Measurements from ENCODE around the gene LBHD1.
"Not testable (repeated sequence)": the region's sequence is repeated elsewhere in the genome, so short reads cannot be mapped to it uniquely, and the experiment has no call there.

LBHD1 gene

DNA sequence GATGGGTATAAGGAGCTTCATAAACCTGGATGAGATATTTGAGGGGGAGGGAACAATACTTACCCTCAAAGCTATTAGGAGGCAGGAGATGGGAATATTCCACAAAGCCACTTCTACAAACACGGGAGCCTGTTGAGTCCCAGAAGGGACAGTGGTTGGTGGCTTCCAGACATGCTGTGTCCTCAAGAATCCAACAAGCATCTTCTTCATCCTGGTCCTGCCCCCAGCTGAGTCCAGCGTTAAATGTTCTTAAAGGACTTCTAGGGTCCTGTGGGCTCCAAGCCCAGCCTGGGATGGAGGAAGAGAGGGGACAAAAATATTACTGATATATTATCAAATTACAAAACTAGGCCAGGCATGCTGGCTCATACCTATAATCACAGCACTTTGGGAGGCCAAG is 4.6 kb downstream of the LBHD1 start:
- in situ Hi-C loops (cut with MboI; ENCODE audit: low pct_unique_long_range_greater_than_20kb, low sequenced_read_pairs), result no loop called here
- DNase-seq, result no peak

DNA sequence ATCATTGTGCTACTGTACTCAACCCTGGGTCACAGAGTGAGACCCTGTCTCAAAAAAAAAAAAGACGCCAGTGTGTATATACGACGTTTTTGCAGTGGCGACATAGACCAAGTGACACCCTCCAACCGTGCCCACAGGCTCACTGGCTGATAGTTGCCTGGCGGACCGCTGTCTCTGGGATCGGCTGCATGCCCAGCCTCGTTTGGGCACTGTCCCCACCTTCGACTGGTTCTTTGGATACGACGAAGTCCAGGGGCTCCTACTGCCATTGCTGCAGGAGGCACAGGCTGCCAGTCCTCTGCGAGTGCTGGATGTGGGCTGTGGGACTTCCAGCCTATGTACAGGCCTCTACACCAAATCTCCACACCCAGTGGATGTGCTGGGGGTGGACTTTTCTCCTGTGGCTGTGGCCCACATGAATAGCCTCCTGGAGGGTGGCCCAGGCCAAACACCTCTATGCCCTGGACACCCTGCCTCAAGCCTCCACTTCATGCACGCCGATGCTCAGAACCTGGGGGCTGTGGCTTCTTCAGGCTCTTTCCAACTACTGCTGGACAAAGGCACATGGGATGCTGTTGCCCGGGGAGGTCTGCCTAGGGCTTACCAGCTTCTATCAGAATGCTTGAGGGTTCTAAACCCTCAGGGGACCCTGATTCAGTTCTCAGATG is 5.7 kb downstream of the LBHD1 start:
- no peak for DNase-seq
- in situ Hi-C loops (cut with MboI; ENCODE audit: low pct_unique_long_range_greater_than_20kb, low sequenced_read_pairs), result no loop called here

DNA sequence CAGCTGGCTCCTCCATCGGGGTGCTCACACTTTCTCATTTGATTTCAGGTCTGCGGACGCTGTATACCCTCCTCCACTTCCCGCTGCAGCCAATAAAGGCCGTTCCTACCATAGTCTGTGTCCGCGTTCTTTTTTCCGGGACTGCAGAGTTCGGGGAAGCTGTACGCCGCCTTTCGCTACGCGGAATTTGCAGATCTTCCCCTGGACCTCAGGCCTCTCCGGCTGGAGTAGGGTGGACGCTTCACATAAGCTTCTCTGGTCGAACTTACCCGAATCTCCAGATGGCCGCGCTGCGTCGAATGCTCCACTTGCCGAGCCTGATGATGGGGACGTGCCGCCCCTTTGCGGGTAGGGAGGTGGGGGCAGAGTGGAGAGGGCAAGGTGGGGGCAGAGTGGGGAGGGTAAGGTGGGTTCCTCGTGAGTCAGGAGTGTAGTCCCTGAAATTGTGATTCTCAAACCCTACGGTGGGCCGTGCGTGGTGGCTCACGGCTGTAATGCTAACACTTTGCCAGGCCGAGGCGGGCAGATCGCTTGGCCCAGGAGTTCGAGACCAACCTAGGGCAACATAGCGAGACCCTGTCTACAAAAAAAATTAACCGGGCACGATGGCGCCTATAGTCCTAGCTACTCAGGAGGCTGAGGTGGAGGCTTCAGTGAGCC is 6.3 kb downstream of the LBHD1 start:
- in situ Hi-C loops (cut with MboI; ENCODE audit: low pct_unique_long_range_greater_than_20kb, low sequenced_read_pairs), result no loop called here

DNA sequence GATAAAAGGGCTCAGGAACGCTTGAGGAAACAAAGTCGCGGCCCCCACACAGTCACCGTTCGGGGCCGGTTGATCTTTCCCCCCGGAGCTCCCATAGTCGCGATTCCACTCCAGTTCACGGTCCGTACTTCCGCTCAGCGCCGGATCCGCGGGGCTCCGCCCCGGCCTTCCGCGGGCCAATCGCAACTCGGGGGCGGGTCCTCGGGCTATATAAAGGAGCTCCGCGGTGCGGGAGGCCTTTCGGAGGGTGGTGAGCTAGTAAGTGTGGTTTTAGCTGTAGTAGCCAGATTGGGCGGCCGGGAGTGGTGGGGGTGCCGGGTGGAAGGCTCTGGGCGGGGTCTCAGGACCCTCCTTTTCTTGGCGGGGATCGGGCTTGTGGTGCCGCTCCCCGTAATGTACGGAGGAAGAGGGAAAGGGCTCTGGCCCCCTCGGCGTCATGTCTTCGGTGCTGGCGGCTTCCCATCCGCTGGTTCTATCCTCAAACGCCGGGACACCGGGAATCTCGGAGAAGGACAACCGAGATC is 6.9 kb downstream of the LBHD1 start, which contains the start of the genes C11orf98 and CSKMT:
Gene C11orf98 (minus strand): TSS at position 136 of the 524 bp plus-strand sequence. CDS start 41 bp downstream, at position 95.
Gene CSKMT (plus strand): TSS at position 238 of the 524 bp plus-strand sequence. CDS start 568 bp downstream, outside the sequence.
- in situ Hi-C loops (cut with MboI; ENCODE audit: low pct_unique_long_range_greater_than_20kb, low sequenced_read_pairs), result no loop called here
- DNase-seq, result peak; percentile 95

More for the DNA sequence above, 6.3 kb downstream of the LBHD1 start:
- peak; percentile 38 for DNase-seq

DNA sequence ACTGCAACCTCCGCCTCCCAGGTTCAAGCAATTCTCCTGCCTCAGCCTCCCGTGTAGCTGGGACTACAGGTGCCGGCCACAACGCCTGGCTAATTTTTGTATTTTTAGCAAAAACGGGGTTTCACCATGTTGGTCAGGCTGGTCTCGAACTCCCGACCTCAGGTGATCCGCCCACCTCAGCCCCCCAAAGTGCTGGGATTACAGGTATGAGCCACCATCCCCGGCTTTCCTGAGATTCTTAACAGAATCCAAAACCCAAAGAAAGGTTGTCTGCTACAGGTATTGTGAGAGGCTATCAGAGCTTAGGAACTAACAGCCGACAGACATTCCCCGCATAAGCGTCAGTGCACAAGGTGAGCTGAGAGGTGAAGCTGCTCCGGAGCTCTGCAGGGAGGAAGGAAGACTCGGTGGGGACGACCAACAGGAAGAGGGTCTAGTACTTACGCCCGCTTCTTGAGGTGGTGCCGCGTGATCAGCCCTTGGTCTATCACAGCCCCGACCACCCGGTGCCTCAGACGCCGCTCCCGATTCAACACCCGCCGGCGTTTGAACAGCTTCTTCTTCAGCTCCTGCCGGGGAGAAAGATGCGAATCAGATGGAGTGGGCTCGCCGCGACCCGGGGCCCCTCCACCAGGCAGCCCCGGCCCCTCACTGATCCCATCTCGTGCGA is 7.5 kb downstream of the LBHD1 start:
- no peak for DNase-seq

DNA sequence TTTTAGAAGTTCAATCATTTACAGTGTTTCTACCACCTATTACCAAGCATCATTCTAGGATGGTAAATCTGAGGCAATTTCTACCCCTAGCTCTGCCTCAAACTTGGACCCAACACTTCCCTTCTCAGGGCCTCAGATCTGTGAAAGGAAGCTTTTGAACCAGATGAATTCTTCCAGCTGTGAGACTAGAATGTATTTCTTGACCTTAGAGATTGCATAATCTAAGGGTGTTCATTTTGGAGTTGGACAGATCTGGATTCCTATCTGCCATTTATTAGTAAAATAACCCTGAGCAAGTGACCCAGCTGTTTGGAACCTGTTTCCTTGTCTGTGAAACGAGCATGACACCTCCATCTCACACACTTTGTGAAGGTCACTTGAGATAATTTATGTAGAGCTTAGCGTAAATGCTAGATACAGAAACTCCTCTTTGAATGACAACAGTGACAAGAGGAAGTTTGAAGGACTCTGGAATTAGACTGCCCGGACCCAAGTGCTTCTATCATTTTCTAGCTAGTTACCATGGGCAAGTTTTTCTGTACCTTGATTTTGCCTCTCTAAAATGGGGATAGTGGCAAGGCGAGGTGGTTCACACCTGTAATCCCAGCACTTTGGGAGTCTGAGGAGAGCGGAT is 15.2 kb downstream of the LBHD1 start:
- in situ Hi-C loops (cut with MboI; ENCODE audit: low pct_unique_long_range_greater_than_20kb, low sequenced_read_pairs), result no loop called here
- DNase-seq, result no peak

More for the DNA sequence above, 7.5 kb downstream of the LBHD1 start:
- in situ Hi-C loops (cut with MboI; ENCODE audit: low pct_unique_long_range_greater_than_20kb, low sequenced_read_pairs), result no loop called here

DNA sequence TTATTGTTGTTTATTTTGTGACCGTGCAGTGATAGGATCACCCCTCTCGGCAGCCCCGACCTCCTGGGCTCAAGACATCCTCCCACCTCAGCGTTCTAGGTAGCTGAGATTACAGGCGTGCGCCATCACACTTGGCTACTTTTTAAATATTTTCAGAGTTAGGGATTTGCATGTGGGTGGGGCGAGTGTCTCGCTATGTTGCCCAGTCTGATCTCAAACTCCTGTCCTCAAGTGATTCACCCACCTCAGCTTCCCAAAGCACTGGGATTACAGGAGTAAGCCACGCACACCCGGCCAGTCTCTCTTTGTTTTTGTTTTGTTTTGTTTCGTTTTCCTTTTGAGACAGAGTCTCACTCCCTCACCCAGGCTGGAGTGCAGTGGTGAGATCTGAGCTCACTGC is 17.8 kb downstream of the LBHD1 start:
- in situ Hi-C loops (cut with MboI; ENCODE audit: low pct_unique_long_range_greater_than_20kb, low sequenced_read_pairs), result no loop called here

DNA sequence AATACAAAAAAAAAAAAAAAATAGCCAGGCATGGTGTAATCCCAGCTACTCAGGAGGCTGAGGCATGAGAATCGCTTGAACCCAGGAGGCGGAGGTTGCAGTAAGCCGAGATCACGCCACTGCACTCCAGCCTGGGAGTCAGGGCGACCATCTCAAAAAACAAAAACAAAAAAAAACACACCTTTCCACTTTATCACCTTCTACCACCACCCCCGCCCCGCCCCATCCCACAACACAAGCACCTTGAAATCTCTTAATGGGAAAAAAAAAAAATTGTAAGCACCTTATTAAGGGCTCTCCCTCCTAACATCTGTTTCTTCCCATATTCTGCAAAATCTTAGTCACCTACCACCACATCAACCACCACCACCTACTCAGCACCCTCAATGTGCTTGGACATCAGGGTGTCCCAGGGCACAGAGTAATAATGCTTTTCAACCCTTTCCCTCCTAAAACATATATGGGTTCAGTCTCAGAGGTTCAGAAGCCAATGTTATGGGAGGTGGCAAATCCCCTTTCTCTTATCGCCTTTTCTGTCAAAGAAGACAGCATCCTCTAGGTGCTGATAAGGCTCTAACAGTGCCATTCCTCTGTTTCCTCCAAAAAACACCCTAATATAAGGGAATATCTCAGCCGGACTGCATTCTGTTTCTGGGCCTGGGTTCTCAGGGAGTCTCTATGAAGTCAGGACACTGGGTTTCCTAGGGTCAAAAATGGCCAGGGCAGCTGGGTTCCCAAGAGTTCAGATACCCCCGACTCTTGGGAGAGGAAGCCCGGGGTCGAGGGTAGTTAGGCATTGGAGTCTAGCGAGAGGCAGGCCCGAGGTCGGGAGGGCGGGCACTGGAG is 19.7 kb downstream of the LBHD1 start:
- in situ Hi-C loops (cut with MboI; ENCODE audit: low pct_unique_long_range_greater_than_20kb, low sequenced_read_pairs), result no loop called here
- DNase-seq, result no peak

More for the DNA sequence above, 17.8 kb downstream of the LBHD1 start:
- no peak for DNase-seq

DNA sequence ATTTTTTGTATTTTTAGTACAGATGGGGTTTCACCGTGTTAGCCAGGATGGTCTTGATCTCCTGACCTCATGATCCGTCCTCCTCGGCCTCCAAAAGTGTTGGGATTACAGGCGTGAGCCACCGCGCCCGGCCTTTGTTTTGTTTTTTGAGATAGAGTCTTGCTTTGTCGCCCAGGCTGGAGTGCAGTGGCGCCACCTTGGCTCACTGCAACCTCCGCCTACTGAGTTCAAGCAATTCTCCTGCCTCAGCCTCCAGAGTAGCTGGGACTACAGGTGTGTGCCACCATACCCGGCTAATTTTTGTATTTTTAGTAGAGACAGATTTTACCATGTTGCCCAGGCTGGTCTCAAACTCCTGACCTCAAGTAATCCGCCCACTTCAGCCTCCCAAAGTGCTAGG is 21.8 kb downstream of the LBHD1 start:
- DNase-seq; in situ Hi-C loops (cut with MboI; ENCODE audit: low pct_unique_long_range_greater_than_20kb, low sequenced_read_pairs): not testable (repeated sequence)

DNA sequence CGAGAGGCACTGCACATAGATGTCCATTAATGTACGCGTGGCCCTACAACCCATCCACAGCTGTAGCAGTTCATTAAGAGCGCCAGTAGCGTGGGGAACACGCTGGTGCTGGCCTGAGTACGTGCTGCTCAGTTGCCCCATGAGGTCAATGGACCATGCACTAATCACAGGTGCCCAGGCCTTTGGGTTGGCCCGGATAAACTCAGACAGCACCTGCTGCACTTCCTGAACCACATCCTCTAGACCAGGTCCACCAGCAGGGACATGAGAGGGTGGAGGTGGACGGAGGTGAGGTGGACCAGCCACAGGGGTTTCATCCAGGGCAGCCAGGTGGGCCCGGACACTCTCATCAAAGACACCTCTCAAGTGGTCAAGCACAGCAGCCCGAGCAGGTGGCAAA is 22.6 kb downstream of the LBHD1 start:
- in situ Hi-C loops (cut with MboI; ENCODE audit: low pct_unique_long_range_greater_than_20kb, low sequenced_read_pairs), result no loop called here
- DNase-seq, result no peak

DNA sequence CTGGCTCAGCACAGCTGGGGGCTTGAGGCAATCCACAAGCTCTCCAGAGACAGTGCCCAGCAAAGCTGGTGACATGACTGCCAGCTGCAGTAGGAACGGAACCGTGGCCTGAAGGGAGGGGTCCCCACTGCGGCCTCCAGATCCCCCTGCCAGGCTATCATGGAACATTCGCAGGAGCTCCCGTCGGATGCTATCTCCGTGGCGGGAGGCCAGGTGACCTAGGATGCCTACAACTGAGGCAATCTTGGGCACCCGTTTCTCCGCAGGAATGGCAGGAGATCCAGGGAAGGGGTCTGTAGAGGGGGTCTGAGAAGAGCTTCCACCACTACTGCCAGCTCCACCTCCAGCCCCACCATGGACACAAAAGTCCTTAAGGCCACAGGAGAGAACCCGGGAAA is 23.1 kb downstream of the LBHD1 start:
- no peak for DNase-seq
- in situ Hi-C loops (cut with MboI; ENCODE audit: low pct_unique_long_range_greater_than_20kb, low sequenced_read_pairs), result no loop called here

DNA sequence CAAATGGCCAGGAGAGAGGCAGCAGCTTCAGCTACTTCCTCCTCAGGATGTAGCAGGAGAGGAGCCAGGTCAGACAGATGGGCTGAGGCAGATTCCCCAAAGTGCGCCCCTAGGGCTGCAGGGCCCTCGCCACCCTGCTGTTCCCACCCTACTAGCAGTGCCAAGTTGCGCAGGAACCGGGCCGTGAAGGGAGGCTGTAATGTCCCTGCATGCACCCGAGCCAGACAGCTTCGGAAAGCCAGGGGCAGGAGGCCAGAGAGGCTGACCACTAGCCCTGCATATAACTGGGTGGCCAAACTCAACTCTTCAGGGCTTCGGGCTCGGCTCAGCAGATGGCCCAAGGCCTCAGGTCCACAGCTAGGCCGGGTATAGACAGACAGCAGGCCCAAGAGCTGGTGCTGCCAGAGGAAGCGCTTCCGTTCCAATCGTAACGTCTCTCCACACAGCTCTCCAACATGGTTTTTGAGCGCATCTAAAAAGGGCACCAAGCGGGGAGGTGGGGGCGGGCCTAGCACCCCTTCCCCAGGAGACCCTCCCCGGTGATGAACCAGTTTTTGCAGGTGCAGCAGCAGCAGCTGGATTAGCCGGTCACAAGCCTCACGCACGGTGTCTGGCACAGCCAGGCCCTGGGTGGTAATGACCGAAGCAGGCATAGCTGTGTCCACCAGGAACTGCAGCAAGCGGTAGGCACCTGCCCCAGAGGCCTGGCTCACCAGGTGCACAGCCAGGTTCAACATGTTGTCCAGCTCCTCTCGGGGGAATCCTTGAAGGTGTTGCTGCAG is 23.7 kb downstream of the LBHD1 start:
- no peak for DNase-seq
- in situ Hi-C loops (cut with MboI; ENCODE audit: low pct_unique_long_range_greater_than_20kb, low sequenced_read_pairs), result no loop called here

DNA sequence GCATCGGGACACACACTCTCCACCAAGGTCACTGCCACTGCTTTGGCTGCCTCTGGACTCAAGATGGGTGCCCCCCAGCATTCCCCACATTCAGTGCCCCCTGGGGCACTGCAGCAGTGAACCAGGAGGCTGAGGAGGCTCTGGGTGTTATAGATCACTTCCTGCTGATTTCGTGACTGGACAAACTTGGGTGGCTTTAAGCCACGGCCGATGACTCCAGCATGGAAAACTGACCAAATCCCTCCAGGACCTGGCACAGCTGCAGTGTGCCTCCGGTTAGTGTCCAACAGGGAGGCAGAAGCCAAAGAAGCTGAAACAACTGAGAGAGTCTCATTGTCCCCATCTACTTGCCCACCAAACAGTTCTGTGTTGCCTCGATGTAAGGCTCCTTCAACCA is 24.5 kb downstream of the LBHD1 start:
- DNase-seq, result no peak
- in situ Hi-C loops (cut with MboI; ENCODE audit: low pct_unique_long_range_greater_than_20kb, low sequenced_read_pairs), result no loop called here

DNA sequence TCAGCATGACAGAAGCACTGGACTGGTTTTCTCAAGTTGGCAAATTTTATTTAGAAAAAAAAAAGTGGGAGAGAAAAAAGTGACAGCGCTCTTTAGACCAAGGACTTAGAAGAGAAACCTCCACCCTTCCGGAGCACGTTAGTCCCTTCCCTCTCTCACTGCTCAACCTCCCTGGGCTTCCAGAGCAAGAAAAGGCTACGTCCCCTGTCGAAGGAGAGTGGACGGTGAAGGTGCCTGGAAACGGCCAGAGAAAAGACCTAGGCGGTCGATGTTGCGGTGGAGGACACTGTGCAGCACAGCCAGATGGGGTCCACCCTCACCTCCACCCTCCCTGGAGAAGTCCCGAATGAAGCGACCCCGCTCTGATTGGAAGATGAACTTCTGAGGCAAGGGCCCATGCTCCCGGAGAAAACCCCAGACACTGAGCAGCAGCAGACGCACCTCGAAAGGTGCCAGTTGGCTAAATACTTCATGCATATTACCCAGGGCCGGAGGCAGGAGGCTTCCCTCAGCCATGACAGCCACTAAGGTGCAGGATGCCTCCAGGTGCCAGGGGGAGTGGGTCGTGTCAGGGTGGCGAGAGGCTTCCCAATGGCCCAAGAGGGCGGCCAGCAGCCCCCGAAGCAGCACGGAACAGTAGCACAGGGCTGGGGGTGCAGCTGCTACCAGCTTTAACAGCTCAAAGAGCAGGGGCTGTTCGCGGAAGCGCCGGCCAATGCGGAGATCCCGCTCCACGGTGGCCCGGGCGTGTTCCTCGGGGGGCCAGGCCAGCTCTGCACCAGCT is 25.1 kb downstream of the LBHD1 start:
- no peak for DNase-seq
- in situ Hi-C loops (cut with MboI; ENCODE audit: low pct_unique_long_range_greater_than_20kb, low sequenced_read_pairs), result no loop called here

DNA sequence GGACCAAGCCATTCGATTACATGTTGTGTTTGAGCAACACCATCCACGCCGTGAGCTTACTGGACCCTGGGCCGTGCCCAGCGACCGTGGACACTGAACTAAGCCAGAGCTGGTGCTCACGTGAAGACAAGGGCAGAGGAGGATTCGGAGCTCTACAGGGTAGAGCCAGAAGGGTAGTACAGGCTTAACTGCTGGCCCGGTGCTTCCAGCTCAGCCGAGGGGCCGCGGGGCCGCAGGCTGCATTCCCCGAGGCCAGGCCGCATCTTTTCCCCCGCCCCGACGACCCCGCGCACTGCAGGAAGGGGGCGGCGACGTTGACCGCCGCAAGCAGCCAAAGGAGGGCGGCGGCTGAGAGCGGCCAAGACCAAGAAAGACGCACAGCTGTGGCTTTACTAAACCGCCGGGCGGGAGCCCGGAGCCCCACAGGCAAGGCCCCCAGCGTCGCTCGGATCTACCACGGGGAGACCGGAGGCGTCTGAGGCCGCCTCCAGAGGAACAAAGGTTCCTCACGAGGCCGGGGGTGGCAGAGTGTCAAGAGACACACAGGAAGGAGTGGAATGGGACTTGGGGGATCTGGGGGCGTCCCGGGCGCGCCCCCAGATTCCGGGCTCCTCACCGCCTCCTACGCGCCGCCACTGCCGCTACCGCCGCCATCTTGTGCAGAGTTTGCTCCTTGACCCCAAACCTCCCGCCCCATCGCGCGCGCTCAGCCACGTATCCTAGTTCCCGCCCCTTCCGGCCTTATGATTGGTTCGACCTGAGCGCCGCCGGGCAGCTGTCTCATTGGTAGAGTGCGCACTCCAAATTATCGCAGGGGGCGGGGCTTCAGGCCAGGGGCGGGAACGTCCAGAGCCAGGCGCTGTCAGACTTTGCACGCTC is 25.9 kb downstream of the LBHD1 start, which contains the start of gene GANAB:
Gene GANAB (minus strand): TSS at position 668 of the 879 bp plus-strand sequence. CDS start 14 bp downstream, at position 654.
- in situ Hi-C loops (cut with MboI; ENCODE audit: low pct_unique_long_range_greater_than_20kb, low sequenced_read_pairs), result no loop called here
- DNase-seq, result peak; percentile 97

DNA sequence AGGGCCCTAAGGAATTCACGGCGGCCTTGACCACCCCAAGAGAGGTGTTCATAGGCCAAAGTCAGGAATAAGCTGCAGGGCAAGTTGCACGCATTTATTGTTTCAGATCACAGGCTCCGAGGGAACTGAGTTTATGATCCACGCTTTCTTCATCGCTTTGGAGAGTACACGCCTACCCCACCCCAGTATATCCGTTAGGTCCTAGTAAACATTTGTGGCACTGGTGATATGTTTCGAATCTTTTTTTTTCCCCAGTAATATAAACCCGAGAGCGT is 26.5 kb downstream of the LBHD1 start:
- in situ Hi-C loops (cut with MboI; ENCODE audit: low pct_unique_long_range_greater_than_20kb, low sequenced_read_pairs), result no loop called here
- no peak for DNase-seq
